ENCODE results near the gene RACGAP1. TPM values are rescaled to one million over a fixed set of nuclear protein-coding genes. Genes with fewer than 3 reads are reported as not detected.
"Not testable (repeated sequence)": the region's sequence is repeated elsewhere in the genome, so short reads cannot be mapped to it uniquely, and the experiment has no call there.

RACGAP1 gene
- total RNA-seq, 1 donor = 3.7 TPM

DNA sequence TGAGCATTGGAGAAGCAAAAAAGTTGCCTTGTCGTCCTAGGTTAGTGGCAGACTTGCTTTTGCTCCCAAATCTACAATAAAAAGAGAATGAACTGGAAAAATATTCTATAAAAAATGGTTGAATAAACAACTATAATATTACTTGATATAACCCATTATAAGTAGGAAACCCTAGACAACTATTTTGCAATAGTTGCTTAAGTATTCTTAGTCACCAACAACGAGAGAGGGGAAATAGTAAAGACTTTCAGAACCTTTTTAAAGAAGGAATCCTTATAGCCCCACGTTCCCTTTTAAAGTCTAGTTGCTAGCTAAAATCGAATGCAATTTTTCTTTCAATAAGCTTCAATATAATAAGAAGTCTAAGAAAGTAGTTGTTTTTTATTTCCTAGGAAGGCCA is 35.0 kb downstream of the RACGAP1 start:
- Histone ChIP-seq H3K9me3 (ENCODE audit: low read depth, low read length) (no peaks in the 10 kb centered on the region), H3K27me3 (ENCODE audit: insufficient read depth, low read length) (no peaks in the 10 kb centered on the region), H3K4me1 (ENCODE audit: insufficient read depth, low read length) (peaks cover 44% of the 10 kb centered on the region), H3K4me3 (ENCODE audit: low read length) (no peak overlapping the region)

DNA sequence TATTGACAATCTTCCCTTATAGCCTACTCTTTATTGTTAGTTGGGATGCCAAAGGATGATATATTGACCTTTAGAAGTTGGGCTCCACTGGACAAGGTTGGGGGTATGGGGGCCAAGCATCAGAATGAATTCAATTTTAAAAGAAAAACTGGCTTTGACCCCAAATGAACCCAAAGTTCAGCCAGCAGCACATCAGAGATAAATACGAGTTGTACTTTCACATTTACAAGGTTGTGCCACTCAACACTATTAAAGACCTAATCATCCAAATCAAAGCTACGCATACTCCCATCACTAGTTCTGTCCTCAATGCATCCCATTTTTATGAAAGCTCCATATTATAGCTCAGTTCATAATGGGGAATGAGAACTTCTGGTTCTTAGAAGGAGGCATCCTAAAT is 35.9 kb downstream of the RACGAP1 start:
- not testable (repeated sequence) for H3K27me3 ChIP-seq (ENCODE audit: insufficient read depth, low read length); H3K9me3 ChIP-seq (ENCODE audit: low read depth, low read length); H3K4me3 ChIP-seq (ENCODE audit: low read length)
- H3K4me1 ChIP-seq (ENCODE audit: insufficient read depth, low read length) = peaks cover 48% of the 10 kb centered on the region

DNA sequence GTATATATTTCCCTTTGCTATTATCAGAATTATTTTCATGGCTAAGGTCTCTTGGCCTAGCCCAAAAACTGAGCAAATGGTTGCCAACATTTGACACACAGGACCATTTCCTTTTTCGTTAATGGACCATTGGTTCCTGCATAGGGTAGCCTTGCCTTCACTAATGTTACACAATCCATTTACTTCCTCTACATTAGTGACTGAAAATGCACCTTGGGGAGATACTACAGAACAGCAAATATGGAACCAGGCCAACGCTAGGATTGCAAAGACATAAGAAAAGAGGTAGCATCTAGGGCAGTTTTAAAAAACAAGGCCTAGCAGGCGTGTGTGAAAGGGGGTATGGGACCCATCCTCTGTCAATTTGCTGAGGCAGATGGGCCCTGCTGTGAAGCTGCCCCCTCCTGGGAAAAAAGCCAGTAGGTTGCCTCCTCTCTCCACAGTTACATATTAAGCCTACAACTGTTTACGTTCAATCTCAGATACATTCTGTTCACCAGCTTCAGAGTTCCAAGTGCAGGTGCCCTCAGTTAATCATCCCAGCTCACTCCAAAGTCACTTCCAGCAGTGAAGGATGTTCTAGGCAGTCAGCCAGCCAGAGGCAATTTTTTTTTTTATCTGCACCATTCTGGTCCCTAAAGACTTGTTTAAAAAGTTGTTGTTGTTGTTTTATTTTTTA is 37.5 kb downstream of the RACGAP1 start:
- Histone ChIP-seq H3K27me3 (ENCODE audit: insufficient read depth, low read length) (no peaks in the 10 kb centered on the region), H3K4me3 (ENCODE audit: low read length) (no peak overlapping the region), H3K9me3 (ENCODE audit: low read depth, low read length) (no peaks in the 10 kb centered on the region), H3K4me1 (ENCODE audit: insufficient read depth, low read length) (peaks cover 64% of the 10 kb centered on the region)

DNA sequence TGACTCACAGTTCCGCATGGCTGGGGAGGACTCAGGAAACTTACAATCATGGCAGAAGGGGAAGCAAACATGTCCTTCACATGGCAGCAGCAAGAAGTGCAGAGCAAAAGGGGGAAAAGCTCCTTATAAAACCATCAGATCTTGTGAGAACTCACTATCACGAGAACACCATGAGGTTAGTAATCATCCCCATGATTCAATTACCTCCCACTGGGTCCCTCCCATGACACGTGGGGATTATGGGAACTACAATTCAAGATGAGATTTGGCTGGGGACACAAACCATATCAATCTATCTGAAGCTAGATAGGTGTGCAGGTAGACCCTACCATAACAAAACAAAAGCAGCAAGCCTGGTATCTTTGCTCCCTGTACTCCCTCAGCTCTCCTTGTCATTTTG is 38.8 kb downstream of the RACGAP1 start:
- H3K4me3 ChIP-seq (ENCODE audit: low read length); H3K27me3 ChIP-seq (ENCODE audit: insufficient read depth, low read length); H3K9me3 ChIP-seq (ENCODE audit: low read depth, low read length): not testable (repeated sequence)
- H3K4me1 ChIP-seq (ENCODE audit: insufficient read depth, low read length) = peaks cover 76% of the 10 kb centered on the region

- Histone ChIP-seq H3K9me3 (ENCODE audit: low read depth, low read length) (no peaks in the 10 kb centered on the region), H3K4me3 (ENCODE audit: low read length) (no peak overlapping the region), H3K4me1 (ENCODE audit: insufficient read depth, low read length) (peaks cover 75% of the 10 kb centered on the region), H3K27me3 (ENCODE audit: insufficient read depth, low read length) (no peaks in the 10 kb centered on the region)
These were observed 39.3 kb downstream of the RACGAP1 start for GRCh38 chr12:49985981-49986380.

DNA sequence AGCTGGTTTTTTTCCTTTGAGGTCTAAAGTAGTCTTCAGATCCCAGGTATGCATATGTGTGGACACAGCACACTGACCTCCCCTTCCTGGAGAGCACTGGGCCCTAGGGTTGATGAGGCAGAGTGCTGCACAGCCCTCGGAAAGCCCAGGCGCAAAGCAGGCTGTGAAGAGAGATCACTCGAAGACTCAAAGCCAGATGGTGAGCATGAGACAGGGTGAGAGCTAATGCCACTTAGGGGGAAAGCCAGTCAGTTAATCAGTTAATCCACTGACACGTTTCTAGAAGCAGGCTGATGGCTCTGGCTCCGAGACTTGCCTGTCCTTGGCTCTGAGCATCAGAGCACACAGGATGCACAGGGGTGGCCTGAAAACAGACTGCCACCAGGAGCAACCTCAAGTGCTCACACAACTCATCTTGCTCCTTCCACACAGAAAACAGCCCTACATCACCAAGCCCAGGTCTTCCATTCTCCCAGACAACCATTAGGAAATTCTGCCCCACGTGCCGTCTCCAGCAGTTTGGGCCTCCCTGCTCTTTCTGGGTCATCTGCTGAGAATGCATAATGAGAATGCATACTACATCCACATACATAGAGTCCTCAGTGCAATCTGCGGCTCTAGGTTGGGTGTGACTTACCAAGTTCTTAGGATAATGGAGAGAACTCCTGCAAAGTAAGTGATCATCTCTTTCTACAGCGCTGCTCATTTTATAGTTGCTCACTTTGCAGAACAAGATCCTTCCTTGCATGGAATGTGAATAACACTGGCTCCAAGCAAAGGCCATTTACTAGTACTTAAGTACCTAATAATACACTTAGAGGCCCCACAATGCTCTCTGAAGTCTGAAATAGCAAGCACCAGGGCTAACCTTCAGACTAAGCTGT is 40.6 kb downstream of the RACGAP1 start:
- no peak overlapping the region for H3K4me3 ChIP-seq (ENCODE audit: low read length)
- peaks cover 66% of the 10 kb centered on the region for H3K4me1 ChIP-seq (ENCODE audit: insufficient read depth, low read length)
- no peaks in the 10 kb centered on the region for H3K9me3 ChIP-seq (ENCODE audit: low read depth, low read length)
- no peaks in the 10 kb centered on the region for H3K27me3 ChIP-seq (ENCODE audit: insufficient read depth, low read length)

DNA sequence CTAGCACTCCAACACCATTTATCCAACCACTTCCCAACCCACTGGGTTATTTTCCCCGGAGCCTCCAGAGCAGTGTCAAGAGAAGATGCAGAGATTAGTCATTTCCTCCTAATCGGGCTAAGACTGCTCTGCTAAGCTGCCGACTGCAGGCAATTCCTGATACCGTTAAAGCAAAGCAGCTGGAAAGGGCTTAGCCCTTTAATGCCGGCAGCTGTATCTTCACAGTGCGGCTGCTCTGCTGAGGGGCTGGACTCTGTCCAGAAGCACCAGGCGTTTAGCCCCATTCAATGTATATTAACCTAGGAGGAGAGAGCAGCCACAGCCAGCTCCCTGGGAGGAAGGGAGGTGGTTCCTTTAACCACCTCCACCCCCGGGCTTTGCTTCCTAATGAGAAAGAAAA is 41.4 kb downstream of the RACGAP1 start:
- Histone ChIP-seq H3K4me1 (ENCODE audit: insufficient read depth, low read length) (peaks cover 62% of the 10 kb centered on the region), H3K4me3 (ENCODE audit: low read length) (no peak overlapping the region), H3K9me3 (ENCODE audit: low read depth, low read length) (no peaks in the 10 kb centered on the region), H3K27me3 (ENCODE audit: insufficient read depth, low read length) (no peaks in the 10 kb centered on the region)

DNA sequence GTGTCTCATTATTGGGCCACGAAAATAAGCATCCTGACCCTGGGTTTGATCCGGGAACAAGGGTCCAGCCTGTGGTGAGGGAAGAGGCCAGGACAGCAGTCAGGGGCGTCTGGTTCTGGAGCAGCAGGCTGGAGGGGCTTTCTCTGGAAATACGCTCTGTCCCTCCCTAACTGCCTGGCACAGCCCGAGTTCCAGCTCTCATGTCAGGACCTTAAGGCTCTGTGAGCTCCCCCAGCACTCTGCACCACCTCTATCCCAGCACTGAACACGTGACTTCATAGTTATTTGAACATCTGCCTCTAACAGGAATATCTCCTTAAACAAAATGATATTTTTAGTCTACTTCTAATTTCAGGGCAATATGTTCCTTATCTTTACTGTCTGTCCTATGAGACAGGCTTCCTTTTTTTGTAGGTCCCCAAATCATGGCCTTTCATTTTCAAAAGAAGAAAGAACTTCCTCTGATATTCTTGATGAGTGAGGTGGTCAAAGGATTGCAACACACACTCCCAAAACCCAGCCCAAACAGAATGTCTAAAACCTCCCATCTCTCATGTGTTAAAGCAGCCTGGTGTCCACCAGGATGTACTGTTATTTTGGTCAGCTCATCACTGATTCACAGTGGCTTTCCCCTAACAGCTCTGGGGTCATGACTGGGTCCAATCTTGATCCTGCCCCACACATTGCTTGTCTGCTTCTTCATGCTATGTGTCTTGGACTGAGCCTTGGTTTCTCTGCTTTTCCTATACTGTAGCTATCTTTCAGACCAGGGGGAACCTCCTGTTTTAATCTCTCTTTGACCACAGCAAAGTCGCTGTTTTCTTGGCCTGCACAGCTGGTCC is 42.8 kb downstream of the RACGAP1 start:
- H3K4me3 ChIP-seq (ENCODE audit: low read length) = no peak overlapping the region
- peaks cover 48% of the 10 kb centered on the region for H3K4me1 ChIP-seq (ENCODE audit: insufficient read depth, low read length)
- no peaks in the 10 kb centered on the region for H3K9me3 ChIP-seq (ENCODE audit: low read depth, low read length)
- no peaks in the 10 kb centered on the region for H3K27me3 ChIP-seq (ENCODE audit: insufficient read depth, low read length)

- peaks cover 38% of the 10 kb centered on the region for H3K4me1 ChIP-seq (ENCODE audit: insufficient read depth, low read length)
- no peaks in the 10 kb centered on the region for H3K9me3 ChIP-seq (ENCODE audit: low read depth, low read length)
These were observed 44.6 kb downstream of the RACGAP1 start for GRCh38 chr12:49980501-49981349.

DNA sequence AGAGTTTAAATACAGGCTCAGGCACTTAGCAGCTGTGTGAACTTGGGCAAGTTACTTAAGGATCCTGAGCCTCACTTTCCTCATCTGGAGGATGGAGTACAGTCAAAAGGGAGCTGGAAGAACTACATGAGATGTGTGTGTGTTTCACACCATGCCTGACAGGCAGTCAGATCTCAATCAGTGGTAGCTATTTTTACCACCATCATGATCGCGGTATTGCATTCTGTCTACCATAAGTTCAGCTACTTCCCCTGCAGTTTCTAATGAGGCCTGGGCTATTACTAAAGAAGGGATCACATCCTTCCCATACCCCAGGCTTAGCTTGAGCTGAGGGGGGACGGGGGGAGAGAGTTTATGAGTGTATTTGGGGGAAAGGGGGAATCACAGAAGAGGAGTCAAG is 45.5 kb downstream of the RACGAP1 start:
- Histone ChIP-seq H3K4me3 (ENCODE audit: low read length) (no peak overlapping the region), H3K27me3 (ENCODE audit: insufficient read depth, low read length) (no peaks in the 10 kb centered on the region), H3K9me3 (ENCODE audit: low read depth, low read length) (no peaks in the 10 kb centered on the region), H3K4me1 (ENCODE audit: insufficient read depth, low read length) (peaks cover 38% of the 10 kb centered on the region)

More at GRCh38 chr12:49980501-49981349, 44.6 kb downstream of the RACGAP1 start:
- Histone ChIP-seq H3K4me3 (ENCODE audit: low read length) (no peak overlapping the region), H3K27me3 (ENCODE audit: insufficient read depth, low read length) (no peaks in the 10 kb centered on the region)

DNA sequence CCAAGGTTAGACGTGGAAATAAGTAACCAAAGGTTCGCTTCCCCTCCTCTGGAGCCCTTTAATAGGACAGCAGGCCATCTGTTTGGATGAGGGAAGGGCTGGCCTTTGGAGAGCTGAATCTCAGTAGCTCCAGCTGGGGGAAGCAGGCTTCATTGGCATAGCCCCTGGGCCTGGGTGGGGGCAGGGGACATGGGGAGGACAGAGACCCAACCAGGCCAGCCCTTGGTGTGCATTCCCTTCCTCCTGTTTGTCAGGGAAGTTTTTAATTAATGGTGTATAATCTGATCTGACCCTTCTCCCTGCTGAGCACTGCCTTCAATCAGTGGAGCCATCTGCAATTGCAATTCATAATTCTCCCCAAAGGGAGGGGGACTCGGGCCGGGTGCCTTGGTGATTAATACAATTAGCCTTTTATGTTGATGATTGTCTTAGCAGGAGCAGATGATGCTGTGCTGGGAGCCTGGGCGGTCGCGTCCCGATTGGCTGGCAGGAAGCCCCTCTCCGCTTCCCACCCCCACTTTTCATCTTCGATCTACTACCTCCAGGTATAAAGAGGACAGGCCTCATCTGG is 46.2 kb downstream of the RACGAP1 start:
- Histone ChIP-seq H3K4me3 (ENCODE audit: low read length) (no peak overlapping the region), H3K9me3 (ENCODE audit: low read depth, low read length) (no peaks in the 10 kb centered on the region), H3K4me1 (ENCODE audit: insufficient read depth, low read length) (peaks cover 35% of the 10 kb centered on the region), H3K27me3 (ENCODE audit: insufficient read depth, low read length) (no peaks in the 10 kb centered on the region)

- Histone ChIP-seq H3K9me3 (ENCODE audit: low read depth, low read length) (no peaks in the 10 kb centered on the region), H3K4me3 (ENCODE audit: low read length) (no peak overlapping the region), H3K27me3 (ENCODE audit: insufficient read depth, low read length) (no peaks in the 10 kb centered on the region), H3K4me1 (ENCODE audit: insufficient read depth, low read length) (peaks cover 25% of the 10 kb centered on the region)
These were observed 47.2 kb downstream of the RACGAP1 start for GRCh38 chr12:49978125-49978524.

GRCh38 chr12:49976557-49976956 is 48.7 kb downstream of the RACGAP1 start:
- Histone ChIP-seq H3K9me3 (ENCODE audit: low read depth, low read length) (no peaks in the 10 kb centered on the region), H3K27me3 (ENCODE audit: insufficient read depth, low read length) (no peaks in the 10 kb centered on the region), H3K4me3 (ENCODE audit: low read length) (no peak overlapping the region), H3K4me1 (ENCODE audit: insufficient read depth, low read length) (peaks cover 10% of the 10 kb centered on the region)

DNA sequence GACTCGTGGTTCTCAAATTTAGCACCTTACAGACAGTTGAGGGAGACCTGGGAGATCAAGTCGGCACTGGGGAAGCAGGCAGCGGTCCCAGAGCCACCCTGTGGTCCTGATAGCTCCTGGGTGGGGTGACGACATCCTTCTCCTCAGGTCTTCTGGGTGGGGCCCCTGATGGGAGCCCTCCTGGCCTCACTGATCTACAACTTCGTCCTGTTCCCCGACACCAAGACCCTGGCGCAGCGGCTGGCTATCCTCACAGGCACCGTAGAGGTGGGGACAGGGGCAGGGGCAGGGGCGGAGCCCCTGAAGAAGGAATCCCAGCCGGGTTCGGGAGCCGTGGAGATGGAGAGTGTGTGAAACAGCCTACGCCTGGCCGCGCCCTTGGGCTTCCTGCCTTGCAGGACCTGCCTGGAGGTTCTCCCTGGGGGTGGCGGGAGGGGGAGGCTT is 50.0 kb downstream of the RACGAP1 start:
- H3K9me3 ChIP-seq (ENCODE audit: low read depth, low read length) = no peaks in the 10 kb centered on the region
- no peaks in the 10 kb centered on the region for H3K27me3 ChIP-seq (ENCODE audit: insufficient read depth, low read length)
- peaks cover 10% of the 10 kb centered on the region for H3K4me1 ChIP-seq (ENCODE audit: insufficient read depth, low read length)
- H3K4me3 ChIP-seq (ENCODE audit: low read length) = no peak overlapping the region
